Mesendoderm (in vitro differentiated cells): ENCODE measurements around the gene NTF3.

Experiments used
- DNase-seq: peaks from one replicate; pipeline ENCODE4 v3.0.0; 2013
- H2AK5ac ChIP-seq: 2 replicates; pipeline ENCODE4 v1.6.1; 2013; ENCODE audit warnings: low read length, inconsistent platforms
- H2BK120ac ChIP-seq: 2 replicates; pipeline ENCODE4 v1.6.1; 2013; ENCODE audit warnings: low read depth, mild to moderate bottlenecking, low read length, moderate library complexity, mixed read lengths
- H2BK15ac ChIP-seq: replicated peaks from 2 replicates; pipeline ENCODE4 v1.6.1; 2013; ENCODE audit warnings: low read depth, mild to moderate bottlenecking, moderate library complexity
- H2BK5ac ChIP-seq: 2 replicates; pipeline ENCODE4 v1.6.1; 2013; ENCODE audit warnings: low read length, inconsistent platforms
- H3K18ac ChIP-seq: 2 replicates; pipeline ENCODE4 v1.6.1; 2013; ENCODE audit warnings: mild to moderate bottlenecking, low read length, mixed read lengths
- H3K23ac ChIP-seq: one replicate; pipeline ENCODE4 v1.6.1; 2013; ENCODE audit warnings: low read length
- H3K27ac ChIP-seq: 2 replicates; pipeline ENCODE4 v1.5.1; 2013; ENCODE audit warnings: low read depth, mild to moderate bottlenecking, inconsistent platforms, low read length, moderate library complexity
- H3K27me3 ChIP-seq: 2 replicates; pipeline ENCODE4 v1.6.1; 2013; ENCODE audit warnings: low read length, control low read depth, mild to moderate bottlenecking, inconsistent platforms; ENCODE audit not compliant: insufficient read depth, poor library complexity
- H3K36me3 ChIP-seq: 2 replicates; pipeline ENCODE4 v1.6.1; 2013; ENCODE audit warnings: low read length, inconsistent platforms; ENCODE audit not compliant: control insufficient read depth, insufficient read depth
- H3K4ac ChIP-seq: one replicate; pipeline ENCODE4 v1.6.1; 2013; ENCODE audit warnings: low read depth, mild to moderate bottlenecking, low read length, moderate library complexity
- H3K4me1 ChIP-seq: 2 replicates; pipeline ENCODE4 v1.6.1; 2013; ENCODE audit warnings: low read depth, low read length, inconsistent platforms; ENCODE audit not compliant: control insufficient read depth
- H3K4me2 ChIP-seq: 2 replicates; pipeline ENCODE4 v1.6.1; 2013; ENCODE audit warnings: low read length
- H3K4me3 ChIP-seq: 2 replicates; pipeline ENCODE4 v1.5.1; 2013; ENCODE audit warnings: mild to moderate bottlenecking, low read length
- H3K56ac ChIP-seq: one replicate; pipeline ENCODE4 v1.6.1; 2013; ENCODE audit warnings: low read length
- H3K79me1 ChIP-seq: 2 replicates; pipeline ENCODE4 v1.6.1; 2013; ENCODE audit warnings: low read length, inconsistent platforms
- H3K79me2 ChIP-seq: 2 replicates; pipeline ENCODE4 v1.6.1; 2013; ENCODE audit warnings: mild to moderate bottlenecking, low read length; ENCODE audit not compliant: control insufficient read depth, insufficient read depth
- H3K9ac ChIP-seq: 2 replicates; pipeline ENCODE4 v1.6.1; 2013; ENCODE audit warnings: low read length, inconsistent platforms
- H4K5ac ChIP-seq: one replicate; pipeline ENCODE4 v1.6.1; 2013; ENCODE audit warnings: low read length
- H4K8ac ChIP-seq: one replicate; pipeline ENCODE4 v1.6.1; 2013; ENCODE audit warnings: low read depth, mild to moderate bottlenecking, control low read depth, low read length, moderate library complexity
- whole genome bisulfite sequencing: extraction: QIAGEN DNeasy Blood & Tissue Kit; methylation state at CpG from one replicate; pipeline ENCODE4 v1.1.7; 2013; ENCODE audit warnings: low lambda C conversion rate, missing lambda C conversion rate; ENCODE audit not compliant: insufficient coverage; ENCODE audit errors: extremely low coverage; 5-methylcytosine and 5-hydroxymethylcytosine counted together

Gene NTF3

GRCh38 chr12:5444520-5444919 is 12.6 kb downstream of the NTF3 start:
- Histone ChIP-seq H3K18ac (no peak overlapping the region), H3K56ac (no peak overlapping the region), H3K27me3 (no peaks in the 10 kb centered on the region), H2BK120ac (no peak overlapping the region), H3K27ac (no peak overlapping the region), H3K4me2 (no peak overlapping the region), H2BK15ac (no peak overlapping the region), H3K36me3 (no peaks in the 10 kb centered on the region), H4K8ac (no peak overlapping the region), H3K4ac (no peak overlapping the region), H2AK5ac (no peak overlapping the region), H3K4me3 (no peak overlapping the region), H3K4me1 (peaks cover 7% of the 10 kb centered on the region), H2BK5ac (no peak overlapping the region), H3K79me1 (no peaks in the 10 kb centered on the region), H4K5ac (no peak overlapping the region), H3K23ac (no peak overlapping the region), H3K79me2 (no peaks in the 10 kb centered on the region), H3K9ac (no peak overlapping the region)
- WGBS, result no CpG with 5 or more reads among the region's 6 CpGs
- DNase-seq, result no peak

DNA sequence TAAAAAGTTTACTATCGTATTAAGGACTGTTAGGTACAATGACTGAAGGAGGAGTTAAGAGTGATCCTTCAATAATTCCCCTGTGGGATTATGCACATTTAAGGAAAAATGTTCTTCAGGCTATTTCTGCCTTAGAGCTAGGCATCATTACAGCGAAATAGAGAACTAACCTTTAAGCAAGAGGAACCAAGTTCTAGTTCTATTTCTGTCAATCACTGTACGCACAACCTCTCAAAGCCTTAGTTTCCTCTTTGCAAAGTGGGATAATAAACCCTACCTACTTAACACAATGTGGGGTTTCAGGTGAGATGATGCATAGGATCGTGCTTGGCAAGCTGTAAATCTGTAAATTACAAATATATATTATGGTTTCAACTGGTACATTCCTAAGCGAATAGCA is 15.4 kb downstream of the NTF3 start:
- Histone ChIP-seq H2BK15ac (no peak overlapping the region), H3K27me3 (no peaks in the 10 kb centered on the region), H3K36me3 (no peaks in the 10 kb centered on the region), H3K79me2 (no peaks in the 10 kb centered on the region), H3K9ac (no peak overlapping the region), H3K18ac (no peak overlapping the region), H2AK5ac (no peak overlapping the region), H3K27ac (no peak overlapping the region), H3K4me1 (no peaks in the 10 kb centered on the region), H3K79me1 (no peaks in the 10 kb centered on the region), H2BK120ac (no peak overlapping the region), H2BK5ac (no peak overlapping the region), H3K4me2 (no peak overlapping the region), H3K56ac (no peak overlapping the region), H3K4ac (no peak overlapping the region), H4K8ac (no peak overlapping the region), H3K23ac (no peak overlapping the region), H4K5ac (no peak overlapping the region), H3K4me3 (no peak overlapping the region)
- no peak for DNase-seq
- WGBS, result no CpG with 5 or more reads among the region's 5 CpGs

GRCh38 chr12:5451251-5451650 is 19.3 kb downstream of the NTF3 start:
- H4K8ac ChIP-seq, result no peak overlapping the region
- no peak overlapping the region for H3K4ac ChIP-seq
- no peak overlapping the region for H3K4me3 ChIP-seq
- no peak overlapping the region for H3K27ac ChIP-seq
- no peaks in the 10 kb centered on the region for H3K79me1 ChIP-seq
- no peak overlapping the region for H3K18ac ChIP-seq
- H3K23ac ChIP-seq, result no peak overlapping the region
- no peaks in the 10 kb centered on the region for H3K27me3 ChIP-seq
- no peak overlapping the region for H2BK5ac ChIP-seq
- no peak overlapping the region for H3K4me2 ChIP-seq
- no peak overlapping the region for H2BK120ac ChIP-seq
- no peak overlapping the region for H3K9ac ChIP-seq
- DNase-seq, result no peak
- WGBS, result no CpG with 5 or more reads among the region's 1 CpG
- H3K56ac ChIP-seq, result no peak overlapping the region
- no peak overlapping the region for H2BK15ac ChIP-seq
- no peaks in the 10 kb centered on the region for H3K36me3 ChIP-seq
- H3K79me2 ChIP-seq, result no peaks in the 10 kb centered on the region
- H3K4me1 ChIP-seq, result no peaks in the 10 kb centered on the region
- no peak overlapping the region for H4K5ac ChIP-seq
- no peak overlapping the region for H2AK5ac ChIP-seq

GRCh38 chr12:5452569-5452968 is 20.7 kb downstream of the NTF3 start:
- Histone ChIP-seq H3K56ac (no peak overlapping the region), H3K4me2 (no peak overlapping the region), H3K4ac (no peak overlapping the region), H3K27me3 (no peaks in the 10 kb centered on the region), H3K36me3 (no peaks in the 10 kb centered on the region), H4K5ac (no peak overlapping the region), H3K4me3 (no peak overlapping the region), H4K8ac (no peak overlapping the region), H2BK120ac (no peak overlapping the region), H3K79me1 (no peaks in the 10 kb centered on the region), H3K18ac (no peak overlapping the region), H2AK5ac (no peak overlapping the region), H2BK5ac (no peak overlapping the region), H3K9ac (no peak overlapping the region), H3K79me2 (no peaks in the 10 kb centered on the region), H3K4me1 (peaks cover 5% of the 10 kb centered on the region), H2BK15ac (no peak overlapping the region), H3K27ac (no peak overlapping the region), H3K23ac (no peak overlapping the region)
- no CpG with 5 or more reads among the region's 9 CpGs for WGBS
- no peak for DNase-seq

GRCh38 chr12:5453466-5453865 is 21.6 kb downstream of the NTF3 start:
- no peak overlapping the region for H3K23ac ChIP-seq
- no peak overlapping the region for H3K4me2 ChIP-seq
- no peak overlapping the region for H4K5ac ChIP-seq
- no peaks in the 10 kb centered on the region for H3K79me1 ChIP-seq
- no peak overlapping the region for H4K8ac ChIP-seq
- no peak overlapping the region for H3K18ac ChIP-seq
- no peaks in the 10 kb centered on the region for H3K27me3 ChIP-seq
- no peaks in the 10 kb centered on the region for H3K79me2 ChIP-seq
- no peak for DNase-seq
- H3K4ac ChIP-seq, result no peak overlapping the region
- no peak overlapping the region for H2BK5ac ChIP-seq
- no peak overlapping the region for H3K4me3 ChIP-seq
- no peak overlapping the region for H3K56ac ChIP-seq
- H3K9ac ChIP-seq, result no peak overlapping the region
- H3K27ac ChIP-seq, result no peak overlapping the region
- no peak overlapping the region for H2BK120ac ChIP-seq
- no peaks in the 10 kb centered on the region for H3K36me3 ChIP-seq
- peaks cover 5% of the 10 kb centered on the region for H3K4me1 ChIP-seq
- H2AK5ac ChIP-seq, result no peak overlapping the region
- no peak overlapping the region for H2BK15ac ChIP-seq
- WGBS, result no CpG with 5 or more reads among the region's 5 CpGs

- H3K56ac ChIP-seq, result no peak overlapping the region
- H2BK15ac ChIP-seq, result no peak overlapping the region
- H3K18ac ChIP-seq, result no peak overlapping the region
- H3K23ac ChIP-seq, result no peak overlapping the region
- peaks cover 5% of the 10 kb centered on the region for H3K4me1 ChIP-seq
- H3K4me2 ChIP-seq, result no peak overlapping the region
- no peak overlapping the region for H3K27ac ChIP-seq
- H3K9ac ChIP-seq, result no peak overlapping the region
- H2BK120ac ChIP-seq, result no peak overlapping the region
- no peaks in the 10 kb centered on the region for H3K27me3 ChIP-seq
- no peaks in the 10 kb centered on the region for H3K79me1 ChIP-seq
- H2BK5ac ChIP-seq, result no peak overlapping the region
- no CpG with 5 or more reads among the region's 11 CpGs for WGBS
- H3K36me3 ChIP-seq, result no peaks in the 10 kb centered on the region
- H3K4me3 ChIP-seq, result no peak overlapping the region
- no peak for DNase-seq
- H4K8ac ChIP-seq, result no peak overlapping the region
- H4K5ac ChIP-seq, result no peak overlapping the region
- no peak overlapping the region for H3K4ac ChIP-seq
- no peaks in the 10 kb centered on the region for H3K79me2 ChIP-seq
- H2AK5ac ChIP-seq, result no peak overlapping the region
Measured at GRCh38 chr12:5455045-5455444, 23.1 kb downstream of the NTF3 start.
